H1 (cell line): ENCODE measurements around the gene HTR3E. TPM values are rescaled to one million over a fixed set of nuclear protein-coding genes. Genes with fewer than 3 reads are reported as not detected.

ENCODE experiments used
- CTCF ChIA-PET: fragments of 300-600 bp; sonication (Branson Sonifier 250); formaldehyde crosslinking; loops from one replicate; lab custom pipeline; 2021; ENCODE audit not compliant: partially characterized antibody; lab: Charles Lee
- POLR2A ChIA-PET: fragments of 300-600 bp; sonication (Branson Sonifier 250); formaldehyde crosslinking; loops from one replicate; lab custom pipeline; 2021; ENCODE audit warnings: inconsistent platforms; ENCODE audit not compliant: partially characterized antibody; lab: Charles Lee
- DNase-seq, 2 experiments: peaks; one replicate each; pipeline versions ENCODE4 v3.0.0 to v3.0.0-alpha.2; 2010 to 2022; ENCODE audit warnings: low spot score in 2 of 2, low read depth in 1 of 2, mixed read lengths in 1 of 2
- FAIRE-seq: peaks from 2 replicates; lab custom pipeline; 2011; peaks lifted over from hg19 to GRCh38; lab: Jason Lieb, UNC
- H2AFZ ChIP-seq: 2 replicates; pipeline ENCODE4 v1.8.1; 2012; ENCODE audit warnings: low read length, inconsistent platforms
- H2AK5ac ChIP-seq: 2 replicates; pipeline ENCODE4 v1.6.1; 2013; ENCODE audit warnings: low read depth, low read length
- H2BK120ac ChIP-seq: replicated peaks from 2 replicates; pipeline ENCODE3; 2013; ENCODE audit warnings: low read depth, low read length, inconsistent platforms
- H2BK12ac ChIP-seq: 2 replicates; pipeline ENCODE4 v1.6.1; 2013; ENCODE audit warnings: low read depth, low read length
- H2BK15ac ChIP-seq: 2 replicates; pipeline ENCODE4 v1.6.1; 2013; ENCODE audit warnings: low read length
- H2BK20ac ChIP-seq: 2 replicates; pipeline ENCODE4 v1.6.1; 2013; ENCODE audit warnings: low read length
- H2BK5ac ChIP-seq: 2 replicates; pipeline ENCODE4 v1.6.1; 2013; ENCODE audit warnings: low read depth, low read length
- H3K14ac ChIP-seq: 2 replicates; pipeline ENCODE4 v1.6.1; 2013; ENCODE audit warnings: inconsistent platforms; ENCODE audit not compliant: insufficient read length
- H3K18ac ChIP-seq: 2 replicates; pipeline ENCODE4 v1.6.1; 2013; ENCODE audit warnings: low read length; ENCODE audit errors: extremely low read depth
- H3K23ac ChIP-seq: 2 replicates; pipeline ENCODE4 v1.6.1; 2013; ENCODE audit warnings: inconsistent platforms; ENCODE audit not compliant: insufficient read length
- H3K23me2 ChIP-seq: 2 replicates; pipeline ENCODE4 v1.6.1; 2013; ENCODE audit warnings: low read depth, low read length
- H3K27ac ChIP-seq: 2 replicates; pipeline ENCODE4 v1.6.1; 2011; ENCODE audit warnings: low read depth, low read length, inconsistent platforms
- H3K27me3 ChIP-seq, 4 experiments: replicated peaks in 1 of 4; 1 replicate in 1 of 4; 2 replicates in 3 of 4; pipeline versions ENCODE4 v1.6.1 to v1.8.1; 2011 to 2013; ENCODE audit warnings: low read length in 3 of 4, mild to moderate bottlenecking in 3 of 4, inconsistent platforms in 2 of 4, mixed read lengths in 2 of 4, moderate library complexity in 1 of 4; ENCODE audit not compliant: control insufficient read depth in 3 of 4, insufficient read depth in 3 of 4; ENCODE audit errors: extremely low read depth in 1 of 4
- H3K36me3 ChIP-seq, 4 experiments: 2 replicates each; pipeline versions ENCODE4 v1.6.1 to v1.8.1; 2011 to 2013; ENCODE audit warnings: mild to moderate bottlenecking in 4 of 4, low read length in 3 of 4, moderate library complexity in 2 of 4, control low read depth in 1 of 4, inconsistent platforms in 1 of 4; ENCODE audit not compliant: insufficient read depth in 4 of 4, control insufficient read depth in 2 of 4
- H3K4ac ChIP-seq: replicated peaks from 2 replicates; pipeline ENCODE3; 2013; ENCODE audit warnings: low read length, low read depth, mixed read lengths, inconsistent platforms; ENCODE audit not compliant: insufficient read length
- H3K4me1 ChIP-seq, 4 experiments: replicated peaks in 1 of 4; 1 replicate in 1 of 4; 2 replicates in 3 of 4; pipeline versions ENCODE4 v1.6.1 to v1.8.1; 2011 to 2013; ENCODE audit warnings: low read length in 3 of 4, inconsistent platforms in 2 of 4, mixed read lengths in 1 of 4; ENCODE audit not compliant: insufficient read depth in 4 of 4, control insufficient read depth in 3 of 4
- H3K4me2 ChIP-seq, 2 experiments: 2 replicates each; pipeline versions ENCODE4 v1.6.1 to v1.8.1; 2011 to 2013; ENCODE audit warnings: low read depth in 2 of 2, low read length in 2 of 2, control low read depth in 1 of 2, inconsistent platforms in 1 of 2, mild to moderate bottlenecking in 1 of 2; ENCODE audit not compliant: insufficient read depth in 1 of 2
- H3K4me3 ChIP-seq, 4 experiments: fragments of 200-600, 300-600 bp in 1 of 4; sonication (generic), shearing (Covaris generic), sonication (Bioruptor Twin) in 1 of 4; 2 replicates each; pipeline versions ENCODE4 v1.5.1 to v1.8.1; 2011 to 2016; ENCODE audit warnings: low read length in 4 of 4, low read depth in 3 of 4, control low read depth in 2 of 4, inconsistent platforms in 2 of 4, mild to moderate bottlenecking in 2 of 4, mixed read lengths in 1 of 4, moderate library complexity in 1 of 4; ENCODE audit not compliant: insufficient read depth in 2 of 4; ENCODE audit errors: extremely low read depth in 1 of 4
- H3K56ac ChIP-seq: replicated peaks from 2 replicates; pipeline ENCODE3; 2013; ENCODE audit warnings: low read depth, mild to moderate bottlenecking, mixed read lengths, low read length, inconsistent platforms; ENCODE audit not compliant: insufficient read length
- H3K79me1 ChIP-seq: 2 replicates; pipeline ENCODE4 v1.6.1; 2013; ENCODE audit warnings: low read depth, low read length, control low read depth
- H3K79me2 ChIP-seq, 2 experiments: 2 replicates each; pipeline versions ENCODE4 v1.6.1 to v1.8.1; 2012 to 2013; ENCODE audit warnings: low read length in 2 of 2, mild to moderate bottlenecking in 2 of 2, inconsistent platforms in 1 of 2; ENCODE audit not compliant: insufficient read depth in 2 of 2, control insufficient read depth in 1 of 2
- H3K9ac ChIP-seq, 4 experiments: replicated peaks in 1 of 4; 1 replicate in 1 of 4; 2 replicates in 3 of 4; pipeline versions ENCODE4 v1.6.1 to v1.8.1; 2011 to 2013; ENCODE audit warnings: low read depth in 3 of 4, low read length in 3 of 4, control low read depth in 2 of 4, mild to moderate bottlenecking in 2 of 4, moderate library complexity in 2 of 4, inconsistent platforms in 1 of 4; ENCODE audit errors: extremely low read depth in 1 of 4
- H3K9me3 ChIP-seq, 2 experiments: 2 replicates each; pipeline versions ENCODE4 v1.6.1 to v1.8.1; 2012 to 2013; ENCODE audit warnings: mild to moderate bottlenecking in 2 of 2, moderate library complexity in 2 of 2, control low read depth in 1 of 2, inconsistent platforms in 1 of 2, low read depth in 1 of 2, low read length in 1 of 2, mixed read lengths in 1 of 2; ENCODE audit not compliant: insufficient read depth in 2 of 2
- H4K20me1 ChIP-seq, 2 experiments: replicated peaks in 1 of 2; 2 replicates each; pipeline versions ENCODE3 to v1.8.1; 2011 to 2013; ENCODE audit warnings: inconsistent platforms in 2 of 2, low read length in 2 of 2, mild to moderate bottlenecking in 1 of 2; ENCODE audit not compliant: insufficient read depth in 2 of 2, control insufficient read depth in 1 of 2
- H4K5ac ChIP-seq: 2 replicates; pipeline ENCODE4 v1.6.1; 2013; ENCODE audit warnings: low read length, low read depth, mixed read lengths, inconsistent platforms; ENCODE audit not compliant: insufficient read length
- H4K8ac ChIP-seq: 2 replicates; pipeline ENCODE4 v1.8.0; 2013; ENCODE audit warnings: mild to moderate bottlenecking, moderate library complexity, low read length, inconsistent platforms; ENCODE audit not compliant: insufficient read depth; ENCODE audit errors: extremely low read depth
- H4K91ac ChIP-seq: replicated peaks from 2 replicates; pipeline ENCODE3; 2013; ENCODE audit warnings: low read length, mixed read lengths, inconsistent platforms; ENCODE audit not compliant: insufficient read length
- HDAC2 ChIP-seq, 2 experiments: fragments of 300-600 bp in 1 of 2; sonication (generic) in 1 of 2; IDR thresholded peaks; 2 replicates each; pipeline ENCODE4 v1.6.1; 2011 to 2012; ENCODE audit warnings: low read depth in 2 of 2, low read length in 2 of 2, mild to moderate bottlenecking in 2 of 2, moderate library complexity in 2 of 2, borderline replicate concordance in 1 of 2, inconsistent platforms in 1 of 2
- KDM5A ChIP-seq: fragments of 200-600 bp; IDR thresholded peaks from 2 replicates; pipeline ENCODE4 v1.7.1; 2012; ENCODE audit warnings: mild to moderate bottlenecking, low read length, inconsistent platforms, mixed read lengths
- MAFK ChIP-seq: IDR thresholded peaks from 2 replicates; pipeline ENCODE4 v1.6.1; 2012; ENCODE audit warnings: low read depth, mild to moderate bottlenecking, improper control_type of control experiment, low read length
- SP2 ChIP-seq: IDR thresholded peaks from 2 replicates; pipeline ENCODE4 v1.6.1; 2012; ENCODE audit warnings: mild to moderate bottlenecking, low read length, inconsistent platforms
- SUZ12 ChIP-seq: fragments of 200-600 bp; sonication (generic); IDR thresholded peaks from 2 replicates; pipeline ENCODE4 v1.6.1; 2012; ENCODE audit warnings: mild to moderate bottlenecking, inconsistent platforms, low read length, moderate library complexity, mixed read lengths
- TCF12 ChIP-seq: IDR thresholded peaks from 2 replicates; pipeline ENCODE4 v1.6.1; 2011; ENCODE audit warnings: low read depth, mild to moderate bottlenecking, low read length
- TEAD4 ChIP-seq: IDR thresholded peaks from 2 replicates; pipeline ENCODE4 v1.6.1; 2012; ENCODE audit warnings: low read depth, low read length, inconsistent platforms, mixed read lengths
- WGBS, 2 experiments: shearing (Covaris generic) in 1 of 2; methylation state at CpG; one replicate each; pipeline versions ENCODE4 v1.1.6 to v1.1.7; 2013 to 2015; ENCODE audit warnings: low lambda C conversion rate in 2 of 2, mixed read lengths in 2 of 2, inconsistent platforms in 1 of 2, low coverage in 1 of 2, missing lambda C conversion rate in 1 of 2; ENCODE audit not compliant: insufficient replicate concordance in 2 of 2, insufficient coverage in 1 of 2, insufficient read length in 1 of 2; ENCODE audit errors: extremely low coverage in 1 of 2, missing lambda C conversion rate in 1 of 2; 5-methylcytosine and 5-hydroxymethylcytosine counted together
- polyA plus RNA-seq, 7 experiments: library from polyadenylated mRNA; depleted of rRNA in 3 of 7; stranded (reverse) in 5 of 7; unstranded in 2 of 7; fragments of >200 nt in 5 of 7; fragments of 200-250 nt in 2 of 7; gene quantifications; 1 replicate in 5 of 7; 2 replicates in 1 of 7; 4 replicates in 1 of 7; pipeline versions ENCODE4 v1.2.1 to v1.2.3, GENCODE V29; 2011 to 2013; ENCODE audit warnings: missing spikeins in 2 of 7, mixed read lengths in 2 of 7
- total RNA-seq: library from RNA; stranded (reverse); fragmentation: NEBNext Ultra II Directional; extraction: Animal tissue kit (Norgen Biotek cat#: 25700); gene quantifications from 2 replicates; pipeline ENCODE4 v1.2.1, GENCODE V29; 2021
- TF ChIP-seq, protein P1 (sequence below): IDR thresholded peaks from 2 replicates; pipeline ENCODE4 v1.6.1; 2012; ENCODE audit warnings: inconsistent platforms
- TF ChIP-seq, protein P2 (sequence below), 3 experiments: IDR thresholded peaks; 1 replicate in 2 of 3; 2 replicates in 1 of 3; pipeline versions ENCODE4 v1.5.1 to v1.6.1; 2011; ENCODE audit warnings: low read length in 3 of 3, mild to moderate bottlenecking in 3 of 3, inconsistent platforms in 2 of 3, low read depth in 1 of 3, moderate library complexity in 1 of 3; ENCODE audit not compliant: insufficient read depth in 1 of 3; ENCODE audit errors: control extremely low read depth in 1 of 3

Gene HTR3E
- total and polyA plus RNA-seq, 2 of the 8 experiments (the other 6 are each of a cell fraction or from before 2014, with no cell fraction given): not detected

DNA sequence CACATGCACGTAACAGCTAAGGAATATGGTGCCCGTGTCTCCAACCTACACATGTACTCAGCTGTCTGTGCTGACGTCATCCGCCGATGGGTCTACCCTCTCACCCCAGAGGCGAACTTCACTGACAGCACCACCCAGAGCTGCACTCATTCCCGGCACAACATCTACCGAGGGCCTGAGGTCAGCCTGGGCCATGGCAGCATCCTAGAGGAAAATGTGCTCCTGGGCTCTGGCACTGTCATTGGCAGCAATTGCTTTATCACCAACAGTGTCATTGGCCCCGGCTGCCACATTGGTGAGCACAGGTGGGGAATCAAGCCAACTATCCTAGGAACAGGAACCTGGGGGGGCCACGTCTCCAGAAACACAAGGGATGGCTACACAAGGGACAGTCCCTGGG is 43.6 kb downstream of the HTR3E start:
- Histone ChIP-seq H3K79me2 (peaks cover 0 to 30% of the 10 kb centered on the region in 2 experiments; a peak in 3 of 4 replicates), H3K36me3 (peaks cover 11 to 47% (median 35%) of the 10 kb centered on the region in 4 experiments), H3K4me1 (peaks cover 0 to 6% (median 2%) of the 10 kb centered on the region in 4 experiments; a peak in 3 of 7 replicates), H3K9ac (no peak overlapping the region), H3K27me3 (no peaks in the 10 kb centered on the region), H2BK120ac (no peak overlapping the region), H3K4me2 (no peak overlapping the region), H3K56ac (no peak overlapping the region), H3K9me3 (no peaks in the 10 kb centered on the region), H3K79me1 (peaks cover 2% of the 10 kb centered on the region), H2AK5ac (no peak overlapping the region), H2AFZ (no peak overlapping the region), H4K20me1 (peaks cover 0 to 4% of the 10 kb centered on the region in 2 experiments), H3K23ac (no peak overlapping the region), H4K91ac (no peak overlapping the region), H3K18ac (no peak overlapping the region), H2BK5ac (no peak overlapping the region), H4K8ac (no peak overlapping the region), H3K4me3 (no peak overlapping the region), H2BK20ac (no peak overlapping the region), H3K4ac (no peak overlapping the region), H2BK15ac (no peak overlapping the region), H3K14ac (no peak overlapping the region), H2BK12ac (no peak overlapping the region), H4K5ac (no peak overlapping the region), H3K23me2 (0 out of 2 replicates have a peak, but pooled peaks cover 5% of the 10 kb centered on the region), H3K27ac (no peak overlapping the region)
- FAIRE-seq (no peak), DNase-seq (no peak)
- ChIA-PET POLR2A (no interaction called here), CTCF (interaction anchor here (0.7 to 4.9 kb wide), 2 partner anchors 12 to 148 kb away, joined by 3 to 19 read pairs; no protein-coding TSS in a partner anchor)
- 93% methylated on average over 10 of the region's 10 CpGs; no CpG with 5 or more reads in 1 of the 2 experiments for WGBS, 2 experiments
- TF ChIP-seq SP2: no peak
- TF ChIP-seq TCF12: no peak
- TF ChIP-seq TEAD4: no peak
- no peak for TF ChIP-seq KDM5A
- TF ChIP-seq SUZ12: no peak
- TF ChIP-seq, protein P1, sequence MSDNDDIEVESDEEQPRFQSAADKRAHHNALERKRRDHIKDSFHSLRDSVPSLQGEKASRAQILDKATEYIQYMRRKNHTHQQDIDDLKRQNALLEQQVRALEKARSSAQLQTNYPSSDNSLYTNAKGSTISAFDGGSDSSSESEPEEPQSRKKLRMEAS: no peak
- TF ChIP-seq MAFK: no peak
- TF ChIP-seq HDAC2 (IDR thresholded peaks at IDR 0.05; ENCODE audit: borderline replicate concordance in 1 of 2, low read depth in 2 of 2, low read length in 2 of 2): no peak
- TF ChIP-seq, protein P2, sequence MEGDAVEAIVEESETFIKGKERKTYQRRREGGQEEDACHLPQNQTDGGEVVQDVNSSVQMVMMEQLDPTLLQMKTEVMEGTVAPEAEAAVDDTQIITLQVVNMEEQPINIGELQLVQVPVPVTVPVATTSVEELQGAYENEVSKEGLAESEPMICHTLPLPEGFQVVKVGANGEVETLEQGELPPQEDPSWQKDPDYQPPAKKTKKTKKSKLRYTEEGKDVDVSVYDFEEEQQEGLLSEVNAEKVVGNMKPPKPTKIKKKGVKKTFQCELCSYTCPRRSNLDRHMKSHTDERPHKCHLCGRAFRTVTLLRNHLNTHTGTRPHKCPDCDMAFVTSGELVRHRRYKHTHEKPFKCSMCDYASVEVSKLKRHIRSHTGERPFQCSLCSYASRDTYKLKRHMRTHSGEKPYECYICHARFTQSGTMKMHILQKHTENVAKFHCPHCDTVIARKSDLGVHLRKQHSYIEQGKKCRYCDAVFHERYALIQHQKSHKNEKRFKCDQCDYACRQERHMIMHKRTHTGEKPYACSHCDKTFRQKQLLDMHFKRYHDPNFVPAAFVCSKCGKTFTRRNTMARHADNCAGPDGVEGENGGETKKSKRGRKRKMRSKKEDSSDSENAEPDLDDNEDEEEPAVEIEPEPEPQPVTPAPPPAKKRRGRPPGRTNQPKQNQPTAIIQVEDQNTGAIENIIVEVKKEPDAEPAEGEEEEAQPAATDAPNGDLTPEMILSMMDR (IDR thresholded peaks at IDR 0.05; ENCODE audit: control extremely low read depth in 1 of 3, insufficient read depth in 1 of 3, low read depth in 1 of 3, low read length in 3 of 3): no peak
